KOPT-K1 (cell line): ENCODE measurements around the gene ZNF775.

Experiments
- H3K27ac ChIP-seq: fragments of 200-600 bp; sonication (generic); 2 replicates; pipeline ENCODE4 v1.5.1; 2016; ENCODE audit warnings: antibody characterized with exemption, mild to moderate bottlenecking, low read depth, low read length; ENCODE audit not compliant: poor library complexity, severe bottlenecking
- H3K36me3 ChIP-seq: fragments of 200-600 bp; sonication (generic); 2 replicates; pipeline ENCODE4 v1.5.1; 2017; ENCODE audit warnings: antibody characterized with exemption, mild to moderate bottlenecking, low read length, moderate library complexity; ENCODE audit not compliant: insufficient read depth
- H3K9me3 ChIP-seq: fragments of 200-600 bp; sonication (generic); 2 replicates; pipeline ENCODE4 v1.5.1; 2017; ENCODE audit warnings: antibody characterized with exemption, low read length, mild to moderate bottlenecking; ENCODE audit not compliant: insufficient read depth, poor library complexity, severe bottlenecking

ZNF775 gene

DNA sequence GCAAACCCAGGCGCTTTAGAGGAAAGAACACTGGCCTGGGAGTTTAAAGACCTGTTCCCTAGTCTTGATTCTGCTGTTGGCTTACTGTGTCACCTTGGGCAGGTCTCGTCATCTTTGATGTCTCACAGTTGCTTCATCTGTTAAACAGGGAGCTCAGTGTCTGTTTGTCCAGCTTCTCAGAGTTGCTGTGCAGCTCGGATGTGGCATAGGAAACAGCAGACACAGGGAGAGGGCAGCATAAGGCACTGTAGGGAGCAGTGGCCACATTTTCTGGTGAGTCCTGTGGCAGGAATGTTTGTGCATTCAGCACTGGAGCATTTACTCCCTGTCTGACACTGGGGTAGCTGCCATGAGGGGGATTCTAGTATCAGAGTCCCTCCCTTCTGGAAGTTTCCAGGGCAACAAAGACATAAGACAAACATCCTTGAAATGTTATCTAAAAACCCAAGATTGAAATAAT is 8.5 kb upstream of the ZNF775 start:
- H3K9me3 ChIP-seq = no peaks in the 10 kb centered on the region
- H3K36me3 ChIP-seq = peaks cover 46% of the 10 kb centered on the region
- H3K27ac ChIP-seq = peak overlapping the region; percentile 99

DNA sequence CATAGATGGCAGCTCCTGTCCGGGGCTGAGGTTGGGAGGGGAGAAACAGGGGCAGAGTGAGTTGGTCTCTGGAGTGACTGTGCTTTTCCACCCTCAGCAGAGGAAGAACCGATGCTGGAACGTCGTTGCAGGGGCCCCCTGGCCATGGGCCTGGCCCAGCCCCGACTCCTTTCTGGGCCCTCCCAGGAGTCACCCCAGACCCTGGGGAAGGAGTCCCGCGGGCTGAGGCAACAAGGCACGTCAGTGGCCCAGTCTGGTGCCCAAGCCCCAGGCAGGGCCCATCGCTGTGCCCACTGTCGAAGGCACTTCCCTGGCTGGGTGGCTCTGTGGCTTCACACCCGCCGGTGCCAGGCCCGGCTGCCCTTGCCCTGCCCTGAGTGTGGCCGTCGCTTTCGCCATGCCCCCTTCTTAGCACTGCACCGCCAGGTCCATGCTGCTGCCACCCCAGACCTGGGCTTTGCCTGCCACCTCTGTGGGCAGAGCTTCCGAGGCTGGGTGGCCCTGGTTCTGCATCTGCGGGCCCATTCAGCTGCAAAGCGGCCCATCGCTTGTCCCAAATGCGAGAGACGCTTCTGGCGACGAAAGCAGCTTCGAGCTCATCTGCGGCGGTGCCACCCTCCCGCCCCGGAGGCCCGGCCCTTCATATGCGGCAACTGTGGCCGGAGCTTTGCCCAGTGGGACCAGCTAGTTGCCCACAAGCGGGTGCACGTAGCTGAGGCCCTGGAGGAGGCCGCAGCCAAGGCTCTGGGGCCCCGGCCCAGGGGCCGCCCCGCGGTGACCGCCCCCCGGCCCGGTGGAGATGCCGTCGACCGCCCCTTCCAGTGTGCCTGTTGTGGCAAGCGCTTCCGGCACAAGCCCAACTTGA is 7.8 kb upstream of the ZNF775 start:
- peaks cover 46% of the 10 kb centered on the region for H3K36me3 ChIP-seq
- H3K27ac ChIP-seq = peak overlapping the region; percentile 99
- no peaks in the 10 kb centered on the region for H3K9me3 ChIP-seq

DNA sequence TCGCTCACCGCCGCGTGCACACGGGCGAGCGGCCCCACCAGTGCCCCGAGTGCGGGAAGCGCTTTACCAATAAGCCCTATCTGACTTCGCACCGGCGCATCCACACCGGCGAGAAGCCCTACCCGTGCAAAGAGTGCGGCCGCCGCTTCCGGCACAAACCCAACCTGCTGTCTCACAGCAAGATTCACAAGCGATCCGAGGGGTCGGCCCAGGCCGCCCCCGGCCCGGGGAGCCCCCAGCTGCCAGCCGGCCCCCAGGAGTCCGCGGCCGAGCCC is 7.2 kb upstream of the ZNF775 start:
- Histone ChIP-seq H3K27ac (no peak overlapping the region), H3K9me3 (no peaks in the 10 kb centered on the region), H3K36me3 (peaks cover 46% of the 10 kb centered on the region)

DNA sequence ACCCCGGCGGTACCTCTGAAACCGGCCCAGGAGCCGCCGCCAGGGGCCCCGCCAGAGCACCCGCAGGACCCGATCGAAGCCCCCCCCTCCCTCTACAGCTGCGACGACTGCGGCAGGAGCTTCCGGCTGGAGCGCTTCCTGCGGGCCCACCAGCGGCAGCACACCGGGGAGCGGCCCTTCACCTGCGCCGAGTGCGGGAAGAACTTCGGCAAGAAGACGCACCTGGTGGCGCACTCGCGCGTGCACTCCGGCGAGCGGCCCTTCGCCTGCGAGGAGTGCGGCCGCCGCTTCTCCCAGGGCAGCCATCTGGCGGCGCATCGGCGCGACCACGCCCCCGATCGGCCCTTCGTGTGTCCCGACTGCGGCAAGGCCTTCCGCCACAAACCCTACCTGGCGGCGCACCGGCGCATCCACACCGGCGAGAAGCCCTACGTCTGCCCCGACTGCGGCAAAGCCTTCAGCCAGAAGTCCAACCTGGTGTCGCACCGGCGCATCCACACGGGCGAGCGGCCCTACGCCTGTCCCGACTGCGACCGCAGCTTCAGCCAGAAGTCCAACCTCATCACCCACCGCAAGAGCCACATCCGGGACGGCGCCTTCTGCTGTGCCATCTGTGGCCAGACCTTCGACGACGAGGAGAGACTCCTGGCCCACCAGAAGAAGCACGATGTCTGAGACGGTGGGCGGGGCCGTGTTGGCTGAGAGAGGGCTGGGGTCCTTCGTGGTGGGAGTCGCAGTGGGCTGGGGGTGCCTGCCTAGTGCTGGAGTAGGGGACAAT is 6.7 kb upstream of the ZNF775 start:
- Histone ChIP-seq H3K27ac (no peak overlapping the region), H3K9me3 (no peaks in the 10 kb centered on the region), H3K36me3 (peaks cover 46% of the 10 kb centered on the region)

DNA sequence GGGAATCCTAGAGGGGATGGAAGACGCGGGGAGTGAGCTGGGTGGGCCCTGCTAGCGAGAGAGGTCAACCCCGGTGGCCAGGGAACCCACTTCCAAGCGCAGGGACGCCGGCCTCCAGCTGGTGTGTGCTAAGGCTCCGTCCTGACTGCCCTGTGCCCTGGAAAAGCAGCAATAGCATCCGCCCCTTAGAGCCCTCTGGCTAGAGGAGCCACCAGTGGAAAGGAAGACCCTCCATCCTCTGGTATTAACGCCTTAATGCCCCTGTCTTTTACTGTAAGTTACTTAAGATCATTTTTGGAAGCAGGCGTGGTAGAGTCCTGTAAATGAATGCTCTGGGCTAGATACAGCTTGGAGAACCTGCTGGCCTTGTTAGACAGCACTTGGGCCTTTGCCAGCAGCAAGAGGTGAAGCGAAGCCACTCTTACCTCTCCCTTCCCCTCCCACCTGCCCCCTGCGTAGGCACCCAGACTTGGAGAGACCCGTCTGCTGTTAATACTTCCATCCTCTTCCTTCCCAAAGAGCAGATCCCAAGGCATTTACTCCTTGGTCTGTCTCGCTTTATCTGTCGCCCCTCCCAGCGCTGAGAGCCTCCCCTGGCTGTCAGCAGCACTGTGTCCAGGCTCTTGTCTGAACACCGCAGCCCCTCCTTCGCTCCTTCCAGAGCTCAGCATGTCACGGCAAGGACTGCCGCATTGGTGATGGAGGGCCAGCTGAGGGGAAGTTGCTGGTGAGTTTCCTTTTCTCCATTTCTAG is 5.9 kb upstream of the ZNF775 start:
- no peaks in the 10 kb centered on the region for H3K9me3 ChIP-seq
- peaks cover 46% of the 10 kb centered on the region for H3K36me3 ChIP-seq

DNA sequence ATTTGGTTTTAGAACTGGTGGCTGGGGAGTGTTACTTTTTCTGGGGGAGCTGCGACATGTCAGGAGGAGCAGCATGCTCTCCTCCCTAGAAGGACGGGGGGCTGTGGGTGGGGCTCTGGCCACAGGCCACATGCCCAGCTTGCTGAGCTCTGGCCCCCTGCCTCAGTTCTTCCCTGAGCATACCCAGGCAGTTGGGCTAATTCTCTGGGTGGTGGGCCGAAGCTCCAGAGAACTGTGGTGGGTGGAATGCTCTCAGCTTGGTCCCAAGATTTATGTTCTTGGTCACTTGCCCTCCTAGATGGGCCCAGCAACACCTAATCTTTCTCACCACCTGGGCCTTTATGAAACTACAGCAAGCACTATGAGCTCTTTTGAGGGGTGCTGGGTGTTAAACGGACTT is 5.1 kb upstream of the ZNF775 start:
- Histone ChIP-seq H3K27ac (peak overlapping the region; percentile 3), H3K36me3 (peaks cover 46% of the 10 kb centered on the region), H3K9me3 (no peaks in the 10 kb centered on the region)

More for the DNA sequence above, 5.9 kb upstream of the ZNF775 start:
- H3K27ac ChIP-seq = no peak overlapping the region

DNA sequence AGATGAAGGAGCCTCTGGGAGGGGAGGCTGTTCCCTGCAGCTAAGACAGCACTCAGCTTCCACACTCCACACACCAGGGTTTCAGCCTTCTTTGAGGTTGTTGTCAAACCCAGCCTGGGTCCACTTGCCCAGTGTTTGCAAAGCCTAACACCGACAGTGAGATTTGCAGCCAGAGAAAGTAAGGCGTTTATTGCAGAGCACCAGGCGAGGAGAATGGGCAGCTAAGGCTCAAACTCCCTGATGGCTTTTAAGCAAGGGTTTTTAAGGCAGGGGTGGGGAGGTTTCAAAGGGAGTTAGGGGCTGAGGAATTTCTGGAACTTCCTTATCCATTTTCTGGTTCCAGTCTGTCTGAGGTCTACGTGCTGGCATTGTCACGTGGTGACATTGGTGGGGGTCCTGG is 4.7 kb upstream of the ZNF775 start:
- H3K36me3 ChIP-seq = peaks cover 46% of the 10 kb centered on the region

DNA sequence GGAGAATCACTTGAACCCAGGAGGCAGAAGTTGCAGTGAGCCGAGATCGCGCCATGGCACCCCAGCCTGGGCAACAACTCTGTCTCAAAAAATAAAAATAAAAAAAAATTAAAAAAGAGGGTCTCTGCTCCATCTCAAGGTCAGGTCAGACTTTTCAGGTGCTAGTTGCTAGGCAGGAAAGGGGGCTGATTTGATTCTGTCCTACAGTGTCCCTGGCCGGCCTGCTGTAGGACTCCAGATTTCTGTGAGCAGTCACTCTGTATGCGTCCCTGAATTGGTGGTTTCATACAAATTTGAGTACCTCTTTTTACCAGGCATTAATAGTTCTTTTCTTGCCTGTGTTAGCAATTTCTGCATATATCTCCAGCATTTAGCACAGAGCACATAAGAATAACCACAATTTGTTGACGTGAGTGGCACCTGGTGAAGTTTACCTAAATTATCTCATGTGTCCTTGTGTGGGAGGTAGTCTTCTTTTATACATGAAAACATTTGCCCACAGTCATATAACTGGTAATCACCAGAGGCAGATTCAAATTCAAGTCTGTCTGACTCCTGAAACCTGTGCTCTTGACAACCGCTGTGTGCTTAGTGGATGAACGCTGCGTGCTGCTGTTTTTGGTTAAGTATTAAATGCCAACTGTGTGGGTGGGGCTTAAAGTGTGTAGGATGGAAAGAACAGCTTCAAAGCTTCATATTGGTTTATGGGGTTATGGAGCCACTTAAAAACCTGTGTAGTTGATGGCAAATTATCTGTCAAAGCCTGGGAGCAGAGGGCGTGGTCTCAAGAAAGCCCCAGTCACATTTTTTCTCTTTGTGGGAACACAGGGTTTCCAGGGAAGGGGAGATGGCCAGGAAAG is 3.2 kb upstream of the ZNF775 start:
- peaks cover 43% of the 10 kb centered on the region for H3K36me3 ChIP-seq
- H3K9me3 ChIP-seq = no peaks in the 10 kb centered on the region
- peak overlapping the region; percentile 95 for H3K27ac ChIP-seq

More for the DNA sequence above, 4.7 kb upstream of the ZNF775 start:
- Histone ChIP-seq H3K9me3 (no peaks in the 10 kb centered on the region), H3K27ac (peak overlapping the region; percentile 3)

DNA sequence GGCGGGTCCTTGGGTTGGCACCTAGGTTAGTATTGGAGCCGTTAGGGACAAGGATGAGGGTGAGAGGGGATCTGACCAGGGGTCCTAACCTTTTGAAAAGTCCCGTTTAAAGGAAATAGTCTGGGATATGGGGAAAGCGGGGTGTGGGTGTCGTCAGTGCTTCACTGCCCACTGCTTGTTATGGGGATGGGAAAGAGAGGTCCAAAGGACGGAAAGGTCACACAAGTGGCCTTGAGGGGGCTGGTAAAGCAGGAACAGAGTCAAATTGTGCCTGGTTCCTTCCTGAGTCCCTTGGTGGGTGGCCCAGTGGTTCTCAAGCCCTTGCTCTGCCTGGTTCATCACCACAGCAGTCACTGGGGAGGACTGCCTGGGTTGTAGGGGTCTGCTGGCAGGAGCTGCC is 2.6 kb upstream of the ZNF775 start:
- Histone ChIP-seq H3K36me3 (peaks cover 36% of the 10 kb centered on the region), H3K9me3 (no peaks in the 10 kb centered on the region), H3K27ac (peak overlapping the region; percentile 95)

DNA sequence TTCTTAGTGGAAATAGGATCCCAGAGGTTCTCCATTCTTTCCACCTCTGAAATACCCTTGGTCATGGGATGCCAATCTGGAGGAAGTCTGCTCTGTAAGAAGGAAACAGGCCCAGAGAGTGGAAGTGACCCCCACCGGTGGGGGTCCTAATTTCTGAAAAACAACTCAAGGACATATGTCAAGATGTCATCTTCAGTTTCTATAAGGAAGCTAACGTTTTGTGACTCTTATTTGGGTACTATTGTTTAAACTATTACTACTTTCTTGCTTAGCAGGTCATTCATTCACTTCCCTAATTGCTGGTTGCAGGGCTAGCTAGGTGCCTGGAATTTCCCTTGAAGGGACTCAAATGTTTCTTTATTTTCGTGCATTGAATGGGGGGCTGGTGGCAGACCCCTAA is 1.9 kb upstream of the ZNF775 start:
- H3K9me3 ChIP-seq = no peaks in the 10 kb centered on the region
- H3K36me3 ChIP-seq = peaks cover 29% of the 10 kb centered on the region
- H3K27ac ChIP-seq = peak overlapping the region; percentile 95

DNA sequence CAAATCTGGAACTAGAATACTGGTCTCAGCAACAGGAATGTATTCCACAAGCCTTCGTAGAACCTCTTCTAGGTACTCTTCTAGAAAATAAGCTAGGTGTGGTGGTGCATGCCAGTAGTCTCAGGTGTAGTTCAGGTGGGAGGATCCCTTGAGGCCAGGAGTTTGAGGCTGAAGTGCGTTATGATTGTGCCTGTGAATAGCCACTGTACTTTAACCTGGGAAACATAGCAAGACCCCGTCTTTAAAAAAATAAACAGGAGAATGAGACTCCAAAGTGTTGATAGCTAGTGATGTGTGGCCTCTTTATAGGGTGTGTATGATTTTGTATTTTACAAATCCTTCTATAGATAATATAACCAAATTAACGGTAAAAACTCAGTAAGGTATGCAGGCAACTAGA is 1.5 kb upstream of the ZNF775 start:
- H3K27ac ChIP-seq = peak overlapping the region; percentile 95

DNA sequence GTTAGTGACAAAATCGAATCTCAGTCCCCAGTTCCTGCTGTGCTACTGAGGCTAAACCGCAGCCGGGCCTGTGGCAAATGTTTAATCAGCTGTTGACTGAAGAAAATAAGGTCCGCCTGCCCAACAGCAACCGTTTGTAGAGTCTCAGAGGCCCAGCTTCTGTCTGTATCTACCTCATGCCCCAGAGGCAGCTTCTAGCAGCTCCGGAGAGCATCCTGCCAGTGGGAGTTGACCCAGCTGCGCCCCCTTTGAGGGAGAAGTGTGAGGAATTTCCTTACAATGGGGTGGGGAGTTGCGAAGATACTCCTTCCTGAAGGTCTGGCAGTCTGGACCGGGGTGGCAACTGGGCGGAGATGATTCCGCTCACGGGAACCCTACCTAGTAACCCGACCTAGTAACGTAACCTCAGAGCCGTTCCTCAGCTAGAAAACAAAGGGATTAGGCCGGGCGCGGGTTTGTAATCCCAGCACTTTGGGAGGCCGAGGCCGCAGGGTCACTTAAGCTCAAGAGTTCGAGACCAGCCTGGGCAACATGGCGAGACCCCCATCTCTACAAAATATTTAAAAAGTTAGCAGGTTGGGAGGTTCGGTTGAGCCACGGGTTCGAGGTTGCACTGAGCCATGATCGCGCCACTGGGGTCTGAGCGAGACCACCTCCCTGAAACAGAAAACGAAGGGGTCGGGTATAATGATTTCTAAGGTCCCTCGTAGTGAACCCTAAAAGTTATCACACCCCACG is 846 bp upstream of the ZNF775 start:
- peak overlapping the region; percentile 95 for H3K27ac ChIP-seq
- no peaks in the 10 kb centered on the region for H3K9me3 ChIP-seq

More for the DNA sequence above, 1.5 kb upstream of the ZNF775 start:
- H3K36me3 ChIP-seq = peaks cover 25% of the 10 kb centered on the region
- H3K9me3 ChIP-seq = no peaks in the 10 kb centered on the region

DNA sequence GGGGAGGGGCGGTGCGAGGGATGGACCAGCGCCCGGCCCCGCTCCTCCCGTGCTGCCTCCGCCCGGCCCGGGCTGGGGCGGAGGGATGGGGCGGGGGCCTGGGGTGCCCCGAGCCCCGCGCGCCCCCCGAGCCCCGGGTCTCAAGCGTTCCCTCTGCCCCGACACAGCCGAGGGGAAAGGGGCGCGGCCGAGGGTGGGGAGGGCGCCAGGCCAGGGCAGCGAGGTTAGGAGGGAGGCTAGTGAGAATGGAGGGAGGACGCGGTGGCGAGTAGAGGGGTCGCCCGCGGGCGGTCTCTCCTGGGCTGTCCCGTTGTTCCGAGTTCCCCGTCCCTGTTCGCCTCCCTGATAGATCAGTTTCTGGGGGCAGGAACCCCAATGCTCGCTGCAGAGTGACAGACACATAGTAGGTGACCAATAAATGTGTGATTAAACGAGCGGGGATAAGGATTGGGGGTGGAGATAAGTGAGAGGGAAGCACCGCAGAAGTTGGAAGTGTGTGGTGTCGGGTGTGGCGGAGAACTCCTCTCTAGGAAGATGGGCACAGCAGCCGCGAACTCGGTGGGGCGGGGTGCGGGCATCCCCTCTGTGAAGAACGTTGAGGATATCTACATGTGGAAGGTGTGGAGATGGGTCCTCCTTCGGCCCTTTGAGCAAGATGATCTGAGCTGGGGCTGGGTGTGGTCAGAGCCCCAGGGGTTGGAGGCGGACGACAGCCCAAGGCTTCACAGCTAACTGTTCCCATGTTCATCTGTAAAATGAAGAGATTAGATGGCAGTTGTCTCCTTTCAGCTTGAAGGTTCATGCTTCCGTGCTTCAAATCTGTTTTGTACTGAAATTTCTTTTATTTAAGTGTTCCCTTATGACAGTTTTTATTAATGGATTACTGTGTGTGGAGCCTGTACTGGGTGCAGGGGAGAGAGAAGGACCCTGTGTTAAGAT is 580 bp downstream of the ZNF775 start:
- Histone ChIP-seq H3K9me3 (no peaks in the 10 kb centered on the region), H3K27ac (peak overlapping the region; percentile 95), H3K36me3 (peaks cover 4% of the 10 kb centered on the region; the same call in 1 of the 2 replicates)

More for the DNA sequence above, 846 bp upstream of the ZNF775 start:
- peaks cover 19% of the 10 kb centered on the region for H3K36me3 ChIP-seq
